ENCODE results near the gene HOTAIR.

DNA sequence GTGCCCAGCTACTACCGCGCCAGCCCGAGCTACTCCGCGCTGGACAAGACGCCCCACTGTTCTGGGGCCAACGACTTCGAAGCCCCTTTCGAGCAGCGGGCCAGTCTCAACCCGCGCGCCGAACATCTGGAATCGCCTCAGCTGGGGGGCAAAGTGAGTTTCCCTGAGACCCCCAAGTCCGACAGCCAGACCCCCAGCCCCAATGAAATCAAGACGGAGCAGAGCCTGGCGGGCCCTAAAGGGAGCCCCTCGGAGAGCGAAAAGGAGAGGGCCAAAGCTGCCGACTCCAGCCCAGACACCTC lies 10.9 kb upstream of the HOTAIR start:
- no peak for TF ChIP-seq EZH2 (IDR thresholded peaks at IDR 0.05; ENCODE audit: low read depth)
- TF ChIP-seq, protein P1, sequence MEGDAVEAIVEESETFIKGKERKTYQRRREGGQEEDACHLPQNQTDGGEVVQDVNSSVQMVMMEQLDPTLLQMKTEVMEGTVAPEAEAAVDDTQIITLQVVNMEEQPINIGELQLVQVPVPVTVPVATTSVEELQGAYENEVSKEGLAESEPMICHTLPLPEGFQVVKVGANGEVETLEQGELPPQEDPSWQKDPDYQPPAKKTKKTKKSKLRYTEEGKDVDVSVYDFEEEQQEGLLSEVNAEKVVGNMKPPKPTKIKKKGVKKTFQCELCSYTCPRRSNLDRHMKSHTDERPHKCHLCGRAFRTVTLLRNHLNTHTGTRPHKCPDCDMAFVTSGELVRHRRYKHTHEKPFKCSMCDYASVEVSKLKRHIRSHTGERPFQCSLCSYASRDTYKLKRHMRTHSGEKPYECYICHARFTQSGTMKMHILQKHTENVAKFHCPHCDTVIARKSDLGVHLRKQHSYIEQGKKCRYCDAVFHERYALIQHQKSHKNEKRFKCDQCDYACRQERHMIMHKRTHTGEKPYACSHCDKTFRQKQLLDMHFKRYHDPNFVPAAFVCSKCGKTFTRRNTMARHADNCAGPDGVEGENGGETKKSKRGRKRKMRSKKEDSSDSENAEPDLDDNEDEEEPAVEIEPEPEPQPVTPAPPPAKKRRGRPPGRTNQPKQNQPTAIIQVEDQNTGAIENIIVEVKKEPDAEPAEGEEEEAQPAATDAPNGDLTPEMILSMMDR (conservative IDR thresholded peaks at IDR 0.05), result no peak

All from PC-9 (cell line).